Measurements from ENCODE around the gene CYGB.

DNA sequence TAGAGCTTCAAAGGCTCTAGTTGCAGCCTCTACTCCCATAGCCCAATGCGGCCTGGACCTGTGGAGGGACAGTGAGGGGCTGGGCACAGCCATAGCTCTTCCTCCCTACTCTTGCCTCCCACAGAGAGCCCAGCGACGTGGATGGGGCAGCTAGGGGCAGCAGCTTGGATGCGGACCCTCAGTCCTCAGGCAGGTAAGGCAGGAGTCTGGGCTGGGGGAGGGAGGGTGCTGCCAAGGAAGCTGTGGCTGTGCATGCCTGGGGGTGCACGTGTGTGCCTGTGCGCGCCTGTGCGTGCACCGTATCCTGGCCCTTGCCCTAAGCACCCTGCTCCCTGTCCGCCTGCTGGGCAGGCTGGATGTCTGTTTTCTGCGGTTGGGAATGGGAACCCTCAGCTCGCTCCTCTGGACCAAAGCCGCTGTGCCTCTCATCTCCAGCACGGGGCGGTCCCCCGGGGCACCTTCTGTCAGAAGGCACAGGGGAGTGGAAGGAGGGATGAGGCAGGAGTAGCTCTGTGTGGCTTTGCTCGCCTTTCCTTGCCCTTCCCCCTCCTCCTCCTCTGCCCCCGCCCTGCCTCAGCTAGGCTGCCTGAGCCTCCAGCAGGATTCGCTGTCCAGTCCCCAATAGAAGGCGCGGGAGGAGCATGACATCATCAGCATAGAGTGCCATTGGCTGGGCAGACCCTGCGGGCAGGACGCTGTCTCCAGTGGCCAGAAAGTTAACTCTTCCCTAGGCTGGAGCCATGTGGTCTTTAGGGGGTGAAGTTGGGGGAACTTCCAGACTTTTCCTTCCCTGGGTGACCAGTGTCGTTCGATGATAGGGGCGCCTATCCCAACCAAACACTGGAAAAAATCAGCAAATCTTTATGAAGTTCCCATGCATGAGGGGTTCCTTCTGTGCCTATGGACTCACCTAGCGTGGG is 3.1 kb upstream of the CYGB start:
- TF ChIP-seq SIN3A (IDR thresholded peaks at IDR 0.05; ENCODE audit: borderline replicate concordance, insufficient read depth, low read length) = no peak
- no peak for TF ChIP-seq TAF1 (IDR thresholded peaks at IDR 0.05; ENCODE audit: borderline replicate concordance, insufficient read depth, low read length)
- TF ChIP-seq POLR2AphosphoS5 (IDR thresholded peaks at IDR 0.05; ENCODE audit: low read depth, low read length) = 0 out of 2 replicates have a peak, but pooled peaks have one; percentile 30
- TF ChIP-seq FOXP2 (optimal IDR thresholded peaks at IDR 0.05; ENCODE audit: borderline replicate concordance, extremely low read depth, extremely low read length, insufficient read depth) = peak; percentile 60
- TF ChIP-seq, protein P1, sequence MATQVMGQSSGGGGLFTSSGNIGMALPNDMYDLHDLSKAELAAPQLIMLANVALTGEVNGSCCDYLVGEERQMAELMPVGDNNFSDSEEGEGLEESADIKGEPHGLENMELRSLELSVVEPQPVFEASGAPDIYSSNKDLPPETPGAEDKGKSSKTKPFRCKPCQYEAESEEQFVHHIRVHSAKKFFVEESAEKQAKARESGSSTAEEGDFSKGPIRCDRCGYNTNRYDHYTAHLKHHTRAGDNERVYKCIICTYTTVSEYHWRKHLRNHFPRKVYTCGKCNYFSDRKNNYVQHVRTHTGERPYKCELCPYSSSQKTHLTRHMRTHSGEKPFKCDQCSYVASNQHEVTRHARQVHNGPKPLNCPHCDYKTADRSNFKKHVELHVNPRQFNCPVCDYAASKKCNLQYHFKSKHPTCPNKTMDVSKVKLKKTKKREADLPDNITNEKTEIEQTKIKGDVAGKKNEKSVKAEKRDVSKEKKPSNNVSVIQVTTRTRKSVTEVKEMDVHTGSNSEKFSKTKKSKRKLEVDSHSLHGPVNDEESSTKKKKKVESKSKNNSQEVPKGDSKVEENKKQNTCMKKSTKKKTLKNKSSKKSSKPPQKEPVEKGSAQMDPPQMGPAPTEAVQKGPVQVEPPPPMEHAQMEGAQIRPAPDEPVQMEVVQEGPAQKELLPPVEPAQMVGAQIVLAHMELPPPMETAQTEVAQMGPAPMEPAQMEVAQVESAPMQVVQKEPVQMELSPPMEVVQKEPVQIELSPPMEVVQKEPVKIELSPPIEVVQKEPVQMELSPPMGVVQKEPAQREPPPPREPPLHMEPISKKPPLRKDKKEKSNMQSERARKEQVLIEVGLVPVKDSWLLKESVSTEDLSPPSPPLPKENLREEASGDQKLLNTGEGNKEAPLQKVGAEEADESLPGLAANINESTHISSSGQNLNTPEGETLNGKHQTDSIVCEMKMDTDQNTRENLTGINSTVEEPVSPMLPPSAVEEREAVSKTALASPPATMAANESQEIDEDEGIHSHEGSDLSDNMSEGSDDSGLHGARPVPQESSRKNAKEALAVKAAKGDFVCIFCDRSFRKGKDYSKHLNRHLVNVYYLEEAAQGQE (IDR thresholded peaks at IDR 0.05; ENCODE audit: insufficient read depth in 1 of 2, low read depth in 2 of 2, low read length in 2 of 2) = no peak
